Measurements from ENCODE around the gene ASB1.
A peak's percentile ranks its signal among the peaks of the same experiment; 100 is the strongest.

Gene ASB1, protein sequence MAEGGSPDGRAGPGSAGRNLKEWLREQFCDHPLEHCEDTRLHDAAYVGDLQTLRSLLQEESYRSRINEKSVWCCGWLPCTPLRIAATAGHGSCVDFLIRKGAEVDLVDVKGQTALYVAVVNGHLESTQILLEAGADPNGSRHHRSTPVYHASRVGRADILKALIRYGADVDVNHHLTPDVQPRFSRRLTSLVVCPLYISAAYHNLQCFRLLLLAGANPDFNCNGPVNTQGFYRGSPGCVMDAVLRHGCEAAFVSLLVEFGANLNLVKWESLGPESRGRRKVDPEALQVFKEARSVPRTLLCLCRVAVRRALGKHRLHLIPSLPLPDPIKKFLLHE

DNA sequence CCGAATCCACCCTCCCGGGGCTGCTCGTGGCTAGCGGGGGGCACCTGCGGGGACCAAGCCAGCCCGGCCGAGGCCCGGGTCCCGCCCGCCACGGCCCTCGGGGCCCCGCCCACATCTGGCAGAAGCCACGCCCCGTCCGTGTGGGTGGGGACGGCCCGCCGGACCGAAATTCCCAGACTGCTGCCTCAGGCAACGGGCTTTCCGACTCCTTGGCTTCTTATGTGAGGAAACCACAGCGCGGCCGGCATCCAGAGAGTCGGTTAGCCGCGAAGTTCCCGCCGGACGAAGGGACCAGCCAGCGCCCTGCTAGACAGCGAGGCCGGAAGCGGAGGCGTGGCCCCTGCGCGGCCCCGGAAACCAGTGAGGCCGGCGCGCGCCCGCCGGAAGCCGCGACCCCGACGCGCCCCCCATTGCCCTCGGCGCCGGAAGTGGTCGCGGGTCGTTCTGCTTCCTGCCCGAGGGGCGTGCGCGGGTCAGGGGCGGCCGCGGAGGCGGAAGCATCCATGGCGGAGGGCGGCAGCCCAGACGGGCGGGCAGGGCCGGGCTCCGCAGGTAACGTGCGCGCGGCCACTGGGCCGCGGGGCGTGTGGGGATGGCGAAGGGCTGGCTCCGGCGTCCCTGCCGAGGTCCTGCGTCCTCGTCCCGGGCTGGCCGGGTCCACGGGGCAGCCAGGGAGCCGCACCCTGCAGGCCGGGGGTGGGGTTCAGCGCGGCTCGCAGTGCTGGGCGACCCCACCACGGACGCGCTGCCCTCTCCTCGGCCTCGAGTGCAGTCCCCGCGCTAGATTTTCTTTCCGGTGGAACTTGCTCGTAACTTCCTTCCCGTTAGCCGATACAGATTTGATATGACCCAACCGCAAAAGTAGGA, at the start of gene ASB1:
ASB1 (plus strand) TSS at position 360 of the 867 bp plus-strand sequence; CDS start at position 504, 144 bp downstream.
- peak; percentile 41 to 49 for DNase-seq (ENCODE audit: low read depth in 2 of 2)

DNA sequence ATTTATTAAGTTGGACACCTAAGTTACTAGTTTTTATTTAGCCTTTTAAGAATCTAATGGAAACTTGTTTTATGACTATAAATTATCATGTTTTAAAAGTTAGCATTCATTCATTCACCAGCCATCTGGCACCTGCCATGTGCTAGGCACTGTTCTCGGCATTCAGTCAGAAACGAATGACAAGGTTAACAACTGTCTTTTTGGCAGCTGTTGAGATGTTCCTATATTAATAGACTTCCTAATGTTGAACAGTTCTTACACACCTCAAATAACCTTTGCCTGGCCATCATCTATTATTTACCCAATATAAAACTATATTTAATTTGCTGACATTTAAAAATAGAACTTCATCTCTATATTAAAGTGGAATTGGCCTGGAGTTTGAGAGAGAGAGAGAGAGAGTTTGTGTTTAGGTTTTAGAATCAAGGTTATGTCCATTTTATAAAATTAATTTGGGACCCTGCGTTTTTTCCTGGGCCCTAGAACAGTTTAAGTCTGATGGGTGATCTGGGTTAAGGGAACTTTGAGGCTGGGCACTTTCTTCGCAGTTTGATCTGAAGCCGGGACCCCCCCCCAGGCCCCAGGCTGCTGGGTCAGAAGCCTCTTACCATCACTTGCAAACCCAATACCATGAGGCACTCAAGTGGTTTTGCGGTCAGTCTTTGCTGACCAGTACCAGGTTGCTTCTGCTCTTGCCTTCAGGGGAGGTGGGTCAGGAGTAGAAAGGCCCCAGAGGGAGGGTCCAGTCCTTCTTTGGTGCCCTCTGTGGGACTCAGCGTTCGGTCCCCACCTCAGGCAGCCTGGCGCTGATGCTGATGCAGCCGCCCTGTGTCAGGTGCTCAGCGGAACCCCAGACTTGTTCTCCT, 48.3 kb upstream of the ASB1 start:
- DNase-seq (ENCODE audit: low read depth in 2 of 2) = no peak

DNA sequence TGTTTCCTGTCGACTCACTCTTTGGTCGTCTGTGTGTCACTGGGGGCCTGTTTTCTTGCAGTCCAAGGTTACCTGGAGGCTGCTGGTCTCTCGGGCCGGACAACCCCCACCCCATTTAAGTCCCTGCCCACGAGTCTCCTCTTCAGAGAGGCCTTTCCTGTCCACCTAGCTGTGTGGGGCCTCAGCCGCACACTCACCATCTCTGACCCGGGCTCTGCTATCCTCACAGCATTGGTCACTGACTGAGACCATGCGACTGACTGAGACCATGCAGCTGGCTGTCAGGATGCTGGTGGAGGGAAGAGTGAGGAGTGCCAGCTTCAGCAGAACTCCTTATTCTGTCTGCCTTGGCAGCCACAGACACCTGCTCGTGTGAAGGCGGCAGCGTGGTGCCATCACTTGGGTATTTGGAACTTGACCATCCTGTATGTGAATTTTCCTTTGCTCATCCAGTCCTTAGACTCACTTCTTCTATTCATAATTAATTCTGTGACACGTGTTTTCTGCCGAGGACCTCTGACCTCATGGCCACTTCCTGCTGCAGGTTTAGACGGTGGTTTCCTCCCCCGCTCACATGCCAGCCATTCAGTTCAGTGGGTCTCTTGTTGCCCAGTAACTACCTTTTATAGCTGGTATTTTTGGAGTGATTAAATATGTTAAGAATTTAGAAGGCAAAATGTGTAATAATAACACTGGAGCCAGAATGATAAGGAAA, 47.5 kb upstream of the ASB1 start:
- DNase-seq (ENCODE audit: low read depth in 2 of 2) = no peak

DNA sequence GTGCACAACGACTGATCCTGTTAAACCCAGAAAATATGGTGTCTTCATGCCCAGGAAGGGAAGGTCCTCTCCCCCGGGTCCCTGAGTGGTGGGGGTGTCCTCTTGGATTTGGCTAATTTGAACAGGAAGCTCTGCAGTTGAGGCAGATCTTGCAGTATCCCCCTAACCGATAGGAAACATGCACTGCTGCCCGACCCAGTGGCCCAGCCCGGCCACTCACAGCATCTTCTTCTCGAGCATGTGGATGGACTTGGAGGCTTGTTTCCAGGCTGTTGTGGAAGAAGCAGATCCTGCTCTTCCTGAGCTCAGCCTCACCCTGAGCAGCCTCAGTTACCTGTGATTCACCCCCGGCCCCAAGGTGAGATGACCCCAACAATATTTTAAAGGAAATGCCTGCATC, 46.4 kb upstream of the ASB1 start:
- no peak for DNase-seq (ENCODE audit: low read depth in 2 of 2)

DNA sequence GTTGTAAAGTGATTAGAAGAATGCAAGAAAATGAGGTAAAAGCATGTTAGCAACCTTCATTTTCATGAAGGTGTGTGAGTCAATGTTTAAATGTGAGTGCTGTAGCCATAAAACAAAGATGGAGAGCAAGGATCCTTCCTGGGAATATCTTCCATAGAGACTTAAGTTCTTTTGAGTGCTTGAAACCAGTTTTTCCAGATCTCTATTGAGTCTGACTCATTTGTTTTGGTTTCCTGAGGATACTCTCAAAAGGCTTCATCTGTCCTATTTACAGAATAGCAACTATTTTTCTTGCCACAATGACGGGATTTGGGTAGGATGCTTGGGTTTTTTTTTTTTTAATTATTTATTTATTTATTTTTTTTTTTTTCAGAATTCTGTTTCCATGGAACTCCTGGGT, 45.9 kb upstream of the ASB1 start:
- DNase-seq (ENCODE audit: low read depth in 2 of 2) = no peak

DNA sequence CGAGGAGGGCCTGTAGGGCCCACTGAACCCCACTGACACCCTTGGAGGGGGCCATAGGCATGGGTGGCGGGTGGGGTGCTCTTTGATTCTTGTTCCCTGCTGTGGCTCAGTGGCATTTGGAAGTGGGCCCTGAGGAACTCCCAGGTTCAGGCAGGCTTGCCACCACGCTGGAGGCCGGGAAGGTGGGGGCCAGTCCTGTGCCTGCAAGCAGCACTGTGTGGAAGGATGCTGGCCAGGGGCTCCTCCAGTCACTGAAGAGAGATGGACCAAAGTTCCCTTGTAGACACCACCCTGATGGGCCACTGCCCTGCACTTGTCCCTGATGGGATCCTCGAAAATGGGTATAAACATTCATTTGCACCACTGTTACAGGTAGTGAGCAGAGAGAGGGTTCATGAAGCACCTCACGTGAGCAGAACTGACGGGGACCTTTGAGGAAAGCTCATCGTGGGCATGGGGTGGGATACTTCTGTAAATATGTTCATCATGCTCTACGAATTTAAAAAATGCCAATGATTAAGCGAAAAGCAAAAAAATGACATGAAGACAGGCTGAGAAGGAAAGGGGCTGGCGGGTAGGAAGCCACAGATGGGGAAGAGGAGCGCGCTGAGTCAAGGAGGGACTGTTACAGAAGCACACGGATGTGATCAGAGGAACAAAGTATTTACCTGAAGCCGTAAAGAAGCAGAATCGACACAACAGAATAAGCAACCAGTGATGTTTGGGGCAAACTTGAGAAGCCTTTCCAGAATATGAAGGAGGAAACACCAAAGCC, 45.2 kb upstream of the ASB1 start:
- DNase-seq (ENCODE audit: low read depth in 2 of 2) = no peak

DNA sequence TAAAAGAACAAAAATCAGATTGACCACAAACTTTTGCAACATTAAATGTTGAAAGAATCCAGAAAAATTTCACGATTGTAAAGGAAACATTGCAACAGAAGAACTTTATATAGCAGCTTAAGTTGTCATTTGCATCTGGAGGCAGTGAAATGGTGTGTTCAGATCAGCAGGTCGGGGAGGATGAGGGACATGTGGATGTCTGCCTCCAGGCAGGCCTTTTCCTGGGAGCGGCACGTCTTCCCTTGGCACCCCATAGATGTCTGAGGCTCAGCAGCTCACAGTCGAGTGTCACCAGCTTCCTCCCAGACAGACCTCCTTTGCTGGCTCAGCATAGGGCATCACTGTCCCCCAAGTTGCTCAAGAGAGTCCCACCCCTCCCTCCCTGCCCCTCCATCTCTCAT, 44.3 kb upstream of the ASB1 start:
- no peak for DNase-seq (ENCODE audit: low read depth in 2 of 2)

DNA sequence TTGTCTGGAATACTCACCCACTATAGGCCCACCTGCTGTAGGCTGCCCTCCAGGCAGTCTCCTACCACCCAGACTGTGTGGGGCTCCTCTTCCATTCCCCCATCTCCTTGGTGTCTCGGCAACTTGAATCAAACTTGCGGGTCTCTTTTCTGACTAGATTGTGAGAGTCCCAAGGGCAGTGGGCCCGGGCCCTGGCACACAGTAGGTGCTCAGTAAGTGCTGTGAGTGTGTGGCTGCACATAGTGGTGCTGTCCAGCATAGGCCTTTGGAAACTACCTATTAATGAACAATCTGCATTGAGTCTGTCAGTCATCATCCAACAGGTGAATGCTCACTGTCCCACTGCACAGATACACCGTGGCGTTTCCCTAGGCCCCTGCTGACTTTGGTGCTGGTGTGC, 43.6 kb upstream of the ASB1 start:
- DNase-seq (ENCODE audit: low read depth in 2 of 2) = no peak

DNA sequence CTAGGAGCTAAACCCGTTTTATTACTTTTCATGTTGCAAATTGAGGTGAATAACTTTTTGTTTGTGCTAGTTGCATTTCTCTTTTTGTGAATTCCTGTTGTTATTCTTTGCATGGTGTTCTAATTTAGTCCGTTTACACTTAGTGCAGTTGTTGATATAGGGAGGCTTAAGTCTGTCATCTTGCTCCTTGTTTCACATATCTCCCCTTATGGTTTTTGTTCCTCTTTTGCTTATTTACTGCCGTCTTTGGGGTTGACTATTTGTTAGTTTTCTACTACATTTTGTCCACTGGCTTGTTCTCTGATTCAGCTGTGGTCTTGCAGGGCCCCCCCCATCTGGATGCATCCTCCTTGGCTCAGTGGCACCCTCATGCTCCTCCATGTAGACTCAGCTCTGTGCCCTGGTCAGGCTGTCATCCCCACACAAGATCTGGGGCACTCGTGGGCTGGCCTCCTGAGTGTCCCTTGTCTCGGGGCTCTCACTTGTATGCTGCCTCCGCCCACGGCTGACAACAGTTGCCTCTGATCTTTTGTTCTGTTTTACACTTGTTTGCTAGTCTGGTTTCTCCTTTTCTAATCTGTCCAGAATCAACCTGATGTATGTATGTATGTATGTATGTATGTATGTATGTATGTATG, 42.9 kb upstream of the ASB1 start:
- DNase-seq (ENCODE audit: low read depth in 2 of 2) = no peak

DNA sequence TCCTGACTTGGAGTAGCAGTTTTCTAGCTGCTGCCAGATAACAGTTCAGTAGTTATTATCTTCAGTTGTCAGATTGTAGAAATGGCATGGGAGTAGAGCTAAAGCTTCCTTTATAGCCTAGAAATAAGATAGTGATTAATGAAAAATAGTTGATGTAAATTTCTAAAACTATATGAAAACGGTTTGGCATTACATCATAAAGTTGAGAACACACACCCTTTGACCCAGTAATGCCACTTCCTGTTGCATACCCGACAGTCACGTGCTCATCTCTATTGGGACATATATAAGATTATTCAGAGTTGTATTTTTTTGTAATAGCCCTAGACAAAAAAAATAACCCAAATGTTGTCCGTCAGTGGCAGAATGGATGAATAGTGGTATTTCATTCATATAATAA, 39.4 kb upstream of the ASB1 start:
- DNase-seq (ENCODE audit: low read depth in 2 of 2) = no peak

DNA sequence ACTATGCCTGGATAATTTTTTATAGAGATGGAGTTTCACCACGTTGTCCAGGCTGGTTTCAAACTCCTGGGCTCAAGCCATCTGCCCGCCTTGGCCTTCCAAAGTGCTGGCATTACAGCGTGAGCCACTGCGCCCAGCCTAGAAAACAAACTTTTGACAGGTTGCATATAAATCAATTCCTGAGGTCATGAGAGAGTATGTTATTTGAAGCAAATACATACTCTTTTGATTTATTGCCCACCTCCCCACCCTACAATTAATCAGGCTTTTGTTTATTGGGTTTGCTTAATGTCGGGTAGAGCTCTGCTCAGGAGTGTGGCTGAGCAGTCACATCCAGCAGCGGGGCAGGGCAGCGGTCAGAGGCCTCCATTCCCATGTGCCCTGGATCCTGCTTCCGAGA, 37.9 kb upstream of the ASB1 start:
- DNase-seq (ENCODE audit: low read depth in 2 of 2) = no peak

DNA sequence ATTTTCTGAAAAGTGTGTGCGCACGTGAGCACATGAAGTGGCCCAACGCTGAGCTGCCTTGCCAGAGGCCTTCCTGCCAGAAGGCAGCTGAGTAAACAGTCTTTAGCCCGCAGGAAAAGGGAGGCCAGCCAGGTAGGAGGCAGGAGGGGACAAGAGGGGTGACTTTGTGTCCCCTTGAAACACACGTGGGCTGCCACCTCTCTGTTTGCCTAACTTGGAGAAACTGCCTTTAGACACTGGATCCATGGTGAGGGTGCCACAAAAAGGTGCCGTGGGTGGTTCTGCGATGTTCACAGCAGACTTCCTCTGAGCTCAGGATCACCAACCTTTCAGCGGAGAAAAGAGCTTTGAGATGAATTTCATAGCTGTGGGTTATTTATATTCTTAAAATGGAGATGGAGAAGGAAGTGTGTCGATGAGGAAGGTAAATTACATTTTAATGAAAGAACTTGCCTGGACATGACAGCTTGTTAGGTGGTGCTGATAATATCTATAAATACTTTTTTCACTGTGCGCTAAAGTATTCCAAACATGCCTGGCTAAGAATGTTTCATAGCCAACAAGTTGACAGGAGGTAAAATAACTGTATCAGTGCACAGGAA, 36.6 kb upstream of the ASB1 start:
- no peak for DNase-seq (ENCODE audit: low read depth in 2 of 2)

DNA sequence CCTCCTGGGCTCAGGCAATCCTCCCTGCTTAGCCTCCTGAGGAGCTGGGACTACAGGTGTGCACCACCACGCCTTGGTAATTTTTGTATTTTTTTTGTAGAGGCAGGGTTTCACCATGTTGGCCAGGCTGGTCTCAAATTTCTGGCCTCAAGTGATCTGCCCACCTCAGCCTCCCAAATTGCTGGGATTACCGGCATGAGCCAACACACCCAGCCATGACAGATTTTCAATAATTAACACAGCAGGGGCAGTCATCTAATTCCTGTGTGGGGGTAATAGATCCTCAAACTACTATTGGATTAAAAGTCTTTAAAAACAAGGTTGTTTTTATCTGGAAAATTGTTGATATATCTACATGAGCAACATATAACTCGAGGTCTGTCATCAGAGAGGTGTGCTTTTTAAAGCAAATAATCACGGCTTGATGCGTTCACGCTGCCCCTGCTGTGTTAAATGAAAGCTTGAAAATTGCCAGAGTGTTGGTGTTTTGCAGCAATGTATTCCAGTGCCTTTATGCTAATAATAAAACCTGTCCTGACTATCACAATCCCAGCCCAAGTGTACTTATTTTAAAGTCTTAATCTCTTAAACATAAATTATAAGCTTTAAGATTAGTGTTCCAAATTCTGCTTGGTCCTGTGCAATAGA, 35.6 kb upstream of the ASB1 start:
- DNase-seq (ENCODE audit: low read depth in 2 of 2) = no peak

DNA sequence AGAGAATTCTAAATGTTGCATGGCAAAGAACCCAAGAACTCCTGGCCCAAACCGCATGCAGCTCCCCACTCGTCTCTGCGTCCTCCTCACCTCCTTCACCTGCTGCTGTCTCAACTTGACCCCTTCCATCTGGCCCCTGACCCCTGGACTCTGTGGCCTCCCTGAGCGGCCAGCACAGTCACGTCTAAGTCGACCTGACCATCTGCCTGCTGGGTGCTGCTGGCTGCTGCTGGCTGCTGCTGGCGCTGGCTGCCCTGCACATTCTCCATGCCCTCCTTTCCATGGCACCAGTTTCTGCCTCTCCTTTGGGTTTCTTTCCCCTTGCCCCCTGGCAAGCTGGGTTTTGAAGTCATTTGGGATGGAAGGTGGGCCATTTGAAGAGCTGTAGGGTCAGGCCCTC, 30.1 kb upstream of the ASB1 start:
- no peak for DNase-seq (ENCODE audit: low read depth in 2 of 2)

DNA sequence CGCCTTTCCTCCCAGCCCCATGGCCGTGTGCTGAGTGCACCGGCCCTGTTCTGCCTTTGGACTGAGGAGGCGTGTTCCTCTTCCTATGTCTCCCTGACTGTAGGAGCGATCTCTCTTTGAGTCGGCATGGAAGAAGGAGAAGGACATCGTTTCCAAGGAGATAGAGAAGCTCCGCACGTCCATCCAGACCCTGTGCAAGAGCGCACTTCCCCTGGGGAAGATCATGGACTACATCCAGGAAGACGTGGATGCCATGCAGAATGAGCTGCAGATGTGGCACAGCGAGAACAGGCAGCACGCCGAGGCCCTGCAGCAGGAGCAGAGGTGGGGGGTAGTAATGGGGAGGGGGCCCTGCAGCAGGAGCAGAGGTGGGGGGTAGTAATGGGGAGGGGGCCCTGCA, 29.4 kb upstream of the ASB1 start:
- DNase-seq (ENCODE audit: low read depth in 2 of 2) = no peak

DNA sequence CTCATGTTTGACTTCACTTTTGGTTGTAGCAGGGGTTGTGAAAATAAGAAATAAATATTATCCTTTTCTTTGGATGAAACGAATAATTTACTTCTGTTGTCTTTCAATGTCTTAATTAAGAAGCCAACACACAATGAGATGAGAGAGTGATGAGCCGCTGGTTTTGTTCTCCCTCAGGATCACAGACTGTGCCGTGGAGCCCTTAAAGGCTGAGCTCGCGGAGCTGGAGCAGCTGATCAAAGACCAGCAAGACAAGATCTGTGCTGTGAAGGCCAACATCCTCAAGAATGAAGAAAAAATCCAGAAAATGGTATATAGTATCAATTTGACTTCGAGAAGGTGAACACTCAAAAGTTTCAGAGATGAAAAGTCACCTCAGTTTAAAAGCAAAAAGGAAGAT, 28.1 kb upstream of the ASB1 start:
- no peak for DNase-seq (ENCODE audit: low read depth in 2 of 2)

DNA sequence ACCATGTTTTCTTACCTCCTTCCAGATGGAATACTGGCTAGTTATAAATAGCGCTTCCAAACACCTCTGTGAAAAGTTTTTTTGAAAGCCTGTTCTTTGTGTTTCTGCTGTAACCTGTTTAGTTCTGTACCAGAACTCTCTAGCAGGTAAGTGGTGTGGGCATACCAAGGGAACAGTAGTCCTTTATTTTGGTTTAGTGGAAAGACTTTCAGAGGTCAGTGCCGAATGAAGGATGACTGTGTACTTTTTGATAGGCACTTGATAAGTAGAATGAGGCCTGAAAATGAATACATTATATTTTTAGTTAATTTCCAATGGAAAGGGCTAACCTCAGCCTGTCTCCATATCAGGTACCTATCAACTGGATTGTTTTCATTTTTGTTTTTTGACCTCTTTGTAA, 27.6 kb upstream of the ASB1 start:
- DNase-seq (ENCODE audit: low read depth in 2 of 2) = no peak

DNA sequence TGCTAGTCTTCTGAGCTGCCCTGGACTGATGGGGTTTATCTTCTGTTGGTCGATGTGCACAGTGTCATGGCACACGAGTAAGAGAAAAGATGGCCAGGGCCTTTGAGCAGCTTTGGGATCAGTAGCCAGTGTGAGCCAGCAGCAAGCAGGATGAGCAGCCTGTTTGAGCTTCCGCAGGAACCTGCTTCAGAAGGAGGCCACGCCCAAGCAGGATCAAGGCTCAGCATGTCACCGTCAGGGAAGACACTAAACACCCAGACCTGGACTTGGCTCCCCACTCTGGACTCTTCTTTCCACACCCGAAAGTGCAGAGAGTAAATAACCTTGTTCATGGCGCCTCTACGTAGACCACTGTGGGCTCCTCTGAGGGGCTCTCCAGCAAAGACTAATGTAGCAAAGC, 25.2 kb upstream of the ASB1 start:
- no peak for DNase-seq (ENCODE audit: low read depth in 2 of 2)

DNA sequence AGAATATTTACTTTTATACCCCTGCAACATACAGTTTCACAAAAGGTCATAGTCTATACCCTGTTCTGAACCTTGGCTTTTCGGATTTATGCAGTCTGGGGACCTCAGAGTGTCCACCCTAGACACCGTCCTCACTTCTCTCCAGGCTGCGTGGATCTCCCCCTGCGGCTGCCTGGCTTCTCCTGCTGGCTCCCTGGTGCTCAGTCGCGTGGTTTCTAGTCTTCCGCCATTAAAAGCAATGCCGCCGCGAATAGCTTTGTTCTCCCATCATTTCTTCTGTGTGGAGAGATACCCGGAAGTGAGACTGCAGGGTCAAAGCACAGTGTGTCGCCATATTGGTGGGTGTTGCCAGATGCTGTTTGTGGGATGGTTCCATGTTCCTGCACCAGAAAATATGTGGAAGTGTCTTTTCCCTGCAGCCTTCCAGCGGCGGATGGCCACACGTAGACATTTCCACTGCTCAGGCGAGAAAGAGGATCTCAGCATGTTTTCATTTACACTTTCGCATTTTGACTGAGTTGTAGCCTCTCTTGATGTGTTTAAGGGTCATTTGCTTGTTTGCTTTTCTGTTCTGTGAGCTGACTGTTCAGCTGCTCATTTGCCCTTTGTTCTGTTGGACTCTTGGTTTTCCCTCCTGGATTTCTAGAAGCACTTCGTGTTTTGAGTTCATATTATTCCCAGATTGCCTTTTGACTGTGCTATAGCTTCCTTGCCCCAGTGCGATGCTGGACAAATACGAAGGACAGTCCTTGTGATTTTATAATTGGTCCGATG, 22.9 kb upstream of the ASB1 start:
- no peak for DNase-seq (ENCODE audit: low read depth in 2 of 2)

All from fibroblast of skin of left quadriceps (primary cell).